ENCODE results near the gene NAALADL2. TPM values are rescaled to one million over a fixed set of nuclear protein-coding genes. Genes with fewer than 3 reads are reported as not detected.

NAALADL2 gene
- polyA plus RNA-seq, 1 experiment = 6.3 TPM

GRCh38 chr3:174940151-174940550, 81.0 kb downstream of the NAALADL2 start:
- POLR2A ChIA-PET = no interaction called here
- CTCF ChIA-PET = no interaction called here

GRCh38 chr3:174945276-174945675, 86.1 kb downstream of the NAALADL2 start:
- DNase-seq (ENCODE audit: low read depth, low spot score) = no peak
- Histone ChIP-seq H3K27me3 (ENCODE audit: control insufficient read depth, insufficient read depth, low read length) (no peaks in the 10 kb centered on the region), H3K9me3 (ENCODE audit: control insufficient read depth, insufficient read depth, low read length) (no peaks in the 10 kb centered on the region), H3K27ac (ENCODE audit: low read depth, low read length) (no peak overlapping the region), H3K4me3 (ENCODE audit: low read depth, low read length) (no peak overlapping the region)
- TF ChIP-seq, protein P1, sequence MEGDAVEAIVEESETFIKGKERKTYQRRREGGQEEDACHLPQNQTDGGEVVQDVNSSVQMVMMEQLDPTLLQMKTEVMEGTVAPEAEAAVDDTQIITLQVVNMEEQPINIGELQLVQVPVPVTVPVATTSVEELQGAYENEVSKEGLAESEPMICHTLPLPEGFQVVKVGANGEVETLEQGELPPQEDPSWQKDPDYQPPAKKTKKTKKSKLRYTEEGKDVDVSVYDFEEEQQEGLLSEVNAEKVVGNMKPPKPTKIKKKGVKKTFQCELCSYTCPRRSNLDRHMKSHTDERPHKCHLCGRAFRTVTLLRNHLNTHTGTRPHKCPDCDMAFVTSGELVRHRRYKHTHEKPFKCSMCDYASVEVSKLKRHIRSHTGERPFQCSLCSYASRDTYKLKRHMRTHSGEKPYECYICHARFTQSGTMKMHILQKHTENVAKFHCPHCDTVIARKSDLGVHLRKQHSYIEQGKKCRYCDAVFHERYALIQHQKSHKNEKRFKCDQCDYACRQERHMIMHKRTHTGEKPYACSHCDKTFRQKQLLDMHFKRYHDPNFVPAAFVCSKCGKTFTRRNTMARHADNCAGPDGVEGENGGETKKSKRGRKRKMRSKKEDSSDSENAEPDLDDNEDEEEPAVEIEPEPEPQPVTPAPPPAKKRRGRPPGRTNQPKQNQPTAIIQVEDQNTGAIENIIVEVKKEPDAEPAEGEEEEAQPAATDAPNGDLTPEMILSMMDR (IDR thresholded peaks at IDR 0.05; ENCODE audit: low read depth, low read length) = no peak
- ChIA-PET CTCF (no interaction called here), POLR2A (interaction anchor here (0.6 to 0.7 kb wide), 2 partner anchors 296 to 447 kb away, joined by 5 to 7 read pairs; no protein-coding TSS in a partner anchor)

More at GRCh38 chr3:174940151-174940550, 81.0 kb downstream of the NAALADL2 start:
- no peaks in the 10 kb centered on the region for H3K27me3 ChIP-seq (ENCODE audit: control insufficient read depth, insufficient read depth, low read length)
- no peak overlapping the region for H3K4me3 ChIP-seq (ENCODE audit: low read depth, low read length)
- H3K9me3 ChIP-seq (ENCODE audit: control insufficient read depth, insufficient read depth, low read length) = no peaks in the 10 kb centered on the region
- H3K27ac ChIP-seq (ENCODE audit: low read depth, low read length) = no peak overlapping the region
- no peak for DNase-seq (ENCODE audit: low read depth, low spot score)
- TF ChIP-seq, protein P1 (IDR thresholded peaks at IDR 0.05; ENCODE audit: low read depth, low read length) = no peak

DNA sequence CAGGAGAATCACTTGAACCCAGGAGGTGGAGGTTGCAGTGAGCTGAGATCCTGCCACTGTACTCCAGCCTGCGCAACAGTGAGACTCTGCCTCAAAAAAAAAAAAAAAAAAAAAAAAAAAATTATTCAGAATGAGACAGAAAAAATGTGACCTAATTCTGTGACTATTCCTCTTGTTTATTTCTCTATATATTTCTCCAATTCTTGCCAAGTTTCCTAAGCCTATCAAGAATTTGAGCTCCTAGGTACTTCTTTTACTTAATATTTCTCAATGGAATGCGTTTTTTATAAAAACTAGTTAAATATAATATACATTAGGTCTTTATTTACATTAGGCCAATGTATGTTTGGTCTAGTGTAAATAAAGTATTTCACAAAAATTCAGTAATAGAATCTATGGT, 86.8 kb downstream of the NAALADL2 start:
- TF ChIP-seq, protein P1 (IDR thresholded peaks at IDR 0.05; ENCODE audit: low read depth, low read length) = no peak
- Histone ChIP-seq H3K4me3 (ENCODE audit: low read depth, low read length) (no peak overlapping the region), H3K9me3 (ENCODE audit: control insufficient read depth, insufficient read depth, low read length) (no peaks in the 10 kb centered on the region), H3K27me3 (ENCODE audit: control insufficient read depth, insufficient read depth, low read length) (no peaks in the 10 kb centered on the region), H3K27ac (ENCODE audit: low read depth, low read length) (no peak overlapping the region)
- CTCF ChIA-PET = no interaction called here
- POLR2A ChIA-PET = interaction anchor here (0.6 to 1.1 kb wide), 3 partner anchors 295 to 505 kb away, joined by 5 to 7 read pairs (median 6); no protein-coding TSS in a partner anchor
- no peak for DNase-seq (ENCODE audit: low read depth, low spot score)

DNA sequence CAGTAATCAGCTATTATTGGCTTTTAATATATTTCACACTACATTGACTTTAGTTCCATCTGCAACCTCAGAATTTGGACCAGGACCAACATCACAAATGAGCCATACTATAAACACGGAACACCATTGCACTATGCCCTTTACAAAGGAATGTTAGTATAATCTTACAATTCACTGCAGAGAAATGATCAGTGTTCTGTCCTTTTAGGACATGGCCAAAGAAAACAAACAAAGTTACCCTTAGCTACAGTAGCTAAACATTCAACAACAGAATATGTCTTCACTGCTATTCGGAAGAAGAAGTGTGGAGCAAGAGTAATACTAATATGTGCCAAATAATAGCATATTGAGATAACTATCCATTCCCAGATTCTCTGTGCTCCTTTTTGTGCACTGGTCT, 90.4 kb downstream of the NAALADL2 start:
- DNase-seq (ENCODE audit: low read depth, low spot score) = peak; percentile 77
- ChIA-PET POLR2A (interaction anchor here (1.5 kb wide), 1 partner anchor 53 kb away, joined by 8 read pairs; no protein-coding TSS in a partner anchor), CTCF (interaction anchor here (0.6 kb wide), 1 partner anchor 473 kb away, joined by 3 read pairs; no protein-coding TSS in a partner anchor)
- H3K9me3 ChIP-seq (ENCODE audit: control insufficient read depth, insufficient read depth, low read length) = no peaks in the 10 kb centered on the region
- TF ChIP-seq, protein P1 (IDR thresholded peaks at IDR 0.05; ENCODE audit: low read depth, low read length) = no peak
- H3K4me3 ChIP-seq (ENCODE audit: low read depth, low read length) = no peak overlapping the region
- peak overlapping the region; percentile 68 for H3K27ac ChIP-seq (ENCODE audit: low read depth, low read length)
- no peaks in the 10 kb centered on the region for H3K27me3 ChIP-seq (ENCODE audit: control insufficient read depth, insufficient read depth, low read length)

- DNase-seq (ENCODE audit: low read depth, low spot score) = peak; percentile 55
- Histone ChIP-seq H3K27me3 (ENCODE audit: control insufficient read depth, insufficient read depth, low read length) (no peaks in the 10 kb centered on the region), H3K4me3 (ENCODE audit: low read depth, low read length) (no peak overlapping the region), H3K9me3 (ENCODE audit: control insufficient read depth, insufficient read depth, low read length) (no peaks in the 10 kb centered on the region), H3K27ac (ENCODE audit: low read depth, low read length) (no peak overlapping the region)
- TF ChIP-seq, protein P1 (IDR thresholded peaks at IDR 0.05; ENCODE audit: low read depth, low read length) = no peak
- ChIA-PET CTCF (no interaction called here), POLR2A (interaction anchor here (0.7 to 0.8 kb wide), 2 partner anchors 52 to 510 kb away, joined by 3 read pairs; no protein-coding TSS in a partner anchor)
Observed at GRCh38 chr3:174951034-174951433, 91.9 kb downstream of the NAALADL2 start.
